Right lobe of liver (tissue), 6 donors: ENCODE data around the gene MDN1. TPM values are rescaled to one million over a fixed set of nuclear protein-coding genes. Genes with fewer than 3 reads are reported as not detected.

Experiments
- ATAC-seq, 4 donors: fragments of 200-7000 bp; cut with Tn5 transposase; one replicate each; pipeline ENCODE4 v1.9.1; 2020; ENCODE audit warnings: mild to moderate bottlenecking in 4 of 4, moderate library complexity in 4 of 4
- DNase-seq, 3 donors: peaks; one replicate each; pipeline ENCODE4 v3.0.0-alpha.2; 2020
- H3K27ac ChIP-seq, 3 donors: fragments of 200-600 bp; one replicate each; pipeline ENCODE4 v1.8.0; 2022
- H3K27me3 ChIP-seq, 2 donors: fragments of 200-600 bp; one replicate each; pipeline ENCODE4 v1.8.0; 2022
- H3K36me3 ChIP-seq, 4 donors: fragments of 200-600 bp; sonication (generic) in 1 of 4; one replicate each; pipeline versions ENCODE4 v1.5.1 to v1.8.0; 2017 to 2022; ENCODE audit warnings: control low read depth in 1 of 4
- H3K4me1 ChIP-seq, 4 donors: fragments of 200-600 bp; sonication (generic) in 1 of 4; one replicate each; pipeline versions ENCODE4 v1.5.1 to v1.8.0; 2017 to 2022; ENCODE audit warnings: control low read depth in 1 of 4
- H3K4me3 ChIP-seq, 3 donors: fragments of 200-600 bp; one replicate each; pipeline ENCODE4 v1.8.0; 2022
- H3K9me3 ChIP-seq, 4 donors: fragments of 200-600 bp; sonication (generic) in 1 of 4; one replicate each; pipeline versions ENCODE4 v1.5.1 to v1.8.0; 2017 to 2022; ENCODE audit warnings: control low read depth in 1 of 4
- POLR2A ChIP-seq: fragments of 450-650 bp; IDR thresholded peaks from one replicate; pipeline ENCODE4 v1.6.1; 2017; ENCODE audit warnings: antibody characterized with exemption, mild to moderate bottlenecking
- WGBS: methylation state at CpG from one replicate; pipeline ENCODE4 v1.1.6; 2018; ENCODE audit warnings: low coverage, low lambda C conversion rate; ENCODE audit not compliant: insufficient coverage; ENCODE audit errors: missing lambda C conversion rate; 5-methylcytosine and 5-hydroxymethylcytosine counted together
- intact Hi-C, 2 donors: fragments of 100-400 bp; cut with DNase I; formaldehyde crosslinking; loops; one replicate each; pipeline versions ENCODE4 v1.11.2 to v1.14.1; 2022
- total RNA-seq, 6 experiments: library from RNA; depleted of rRNA in 2 of 6; stranded (reverse); fragments of >200 nt in 2 of 6; fragmentation: NEBNext Ultra II Directional in 3 of 6; extraction: Animal tissue kit (Norgen Biotek cat#: 25700) in 3 of 6; gene quantifications; one replicate each; pipeline versions ENCODE4 v1.1.0 to v1.2.4, GENCODE V29; 2016 to 2023
- TF ChIP-seq, protein P1 (sequence below), 4 donors: fragments of 200-600 bp in 3 of 4; fragments of 450-650 bp in 1 of 4; IDR thresholded peaks; one replicate each; pipeline versions ENCODE4 v1.5.1 to v1.8.0; 2016 to 2022; ENCODE audit warnings: antibody characterized with exemption in 4 of 4, mild to moderate bottlenecking in 2 of 4
- donor health status: DM: no; HTN: yes; CAD: no.
- donor health status: DM: no; HTN: no; CAD: no.
- donor health status: DM: no; HTN: no; CAD: no.
- donor health status: DM: no; HTN: yes; CAD: no.
- donor health status: DM: no; HTN: yes; CAD: no.

MDN1 gene
- total RNA-seq, 6 experiments from 2014 or later = 13.8 to 49.6 (median 25.5) TPM

- no peak for ATAC-seq
- 59% methylated on average over 2 of the region's 2 CpGs for WGBS
- no peak for TF ChIP-seq POLR2A
- TF ChIP-seq, protein P1, sequence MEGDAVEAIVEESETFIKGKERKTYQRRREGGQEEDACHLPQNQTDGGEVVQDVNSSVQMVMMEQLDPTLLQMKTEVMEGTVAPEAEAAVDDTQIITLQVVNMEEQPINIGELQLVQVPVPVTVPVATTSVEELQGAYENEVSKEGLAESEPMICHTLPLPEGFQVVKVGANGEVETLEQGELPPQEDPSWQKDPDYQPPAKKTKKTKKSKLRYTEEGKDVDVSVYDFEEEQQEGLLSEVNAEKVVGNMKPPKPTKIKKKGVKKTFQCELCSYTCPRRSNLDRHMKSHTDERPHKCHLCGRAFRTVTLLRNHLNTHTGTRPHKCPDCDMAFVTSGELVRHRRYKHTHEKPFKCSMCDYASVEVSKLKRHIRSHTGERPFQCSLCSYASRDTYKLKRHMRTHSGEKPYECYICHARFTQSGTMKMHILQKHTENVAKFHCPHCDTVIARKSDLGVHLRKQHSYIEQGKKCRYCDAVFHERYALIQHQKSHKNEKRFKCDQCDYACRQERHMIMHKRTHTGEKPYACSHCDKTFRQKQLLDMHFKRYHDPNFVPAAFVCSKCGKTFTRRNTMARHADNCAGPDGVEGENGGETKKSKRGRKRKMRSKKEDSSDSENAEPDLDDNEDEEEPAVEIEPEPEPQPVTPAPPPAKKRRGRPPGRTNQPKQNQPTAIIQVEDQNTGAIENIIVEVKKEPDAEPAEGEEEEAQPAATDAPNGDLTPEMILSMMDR (IDR thresholded peaks at IDR 0.05) = no peak
- intact Hi-C loops = no loop called here
- no peaks in the 10 kb centered on the region for H3K4me1 ChIP-seq
- H3K4me3 ChIP-seq = no peak overlapping the region
- H3K27ac ChIP-seq = no peak overlapping the region
- no peaks in the 10 kb centered on the region for H3K9me3 ChIP-seq
- no peaks in the 10 kb centered on the region for H3K27me3 ChIP-seq
- DNase-seq = no peak
- peaks cover 0 to 9% (median 4%) of the 10 kb centered on the region in 4 donors for H3K36me3 ChIP-seq
These were observed 22.6 kb upstream of the MDN1 start for GRCh38 chr6:89842228-89842627.

GRCh38 chr6:89840538-89840937 is 20.9 kb upstream of the MDN1 start:
- Histone ChIP-seq H3K9me3 (no peaks in the 10 kb centered on the region), H3K27me3 (no peaks in the 10 kb centered on the region), H3K4me3 (no peak overlapping the region), H3K4me1 (no peaks in the 10 kb centered on the region), H3K27ac (no peak overlapping the region), H3K36me3 (no peaks in the 10 kb centered on the region)
- TF ChIP-seq, protein P1 (IDR thresholded peaks at IDR 0.05) = no peak
- TF ChIP-seq POLR2A = no peak
- no CpG with 5 or more reads among the region's 3 CpGs for WGBS
- DNase-seq (no peak), ATAC-seq (peak; percentile 65 to 77 (median 73))
- intact Hi-C loops = no loop called here

DNA sequence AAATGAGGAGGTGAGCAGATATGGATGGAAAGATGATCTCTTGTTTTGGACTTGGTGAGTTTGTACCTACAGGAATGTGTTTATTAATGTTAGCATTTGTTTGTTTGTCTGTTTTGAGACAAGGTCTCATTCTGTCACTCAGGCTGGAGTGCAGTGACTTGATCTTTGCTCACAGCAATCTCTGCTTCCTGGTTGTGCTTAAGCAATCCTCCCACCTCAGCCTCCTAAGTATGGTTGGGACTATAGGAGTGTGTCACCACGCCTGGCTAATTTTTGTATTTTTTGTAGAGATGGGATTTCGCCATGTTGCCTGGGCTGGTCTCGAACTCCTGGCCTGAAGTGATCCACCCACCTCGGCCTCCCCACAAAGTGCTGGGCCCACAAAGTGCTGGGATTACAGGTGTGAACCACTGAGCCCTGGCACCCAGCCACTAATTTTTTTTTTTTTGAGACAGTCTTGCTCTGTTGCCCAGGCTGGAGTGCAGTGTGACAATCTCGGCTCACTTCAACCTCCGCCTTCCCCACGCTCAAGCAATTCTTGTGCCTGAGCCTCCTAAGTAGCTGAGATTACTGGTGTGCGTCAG is 17.1 kb upstream of the MDN1 start:
- intact Hi-C loops = no loop called here
- Histone ChIP-seq H3K27me3 (no peaks in the 10 kb centered on the region), H3K4me1 (no peaks in the 10 kb centered on the region), H3K36me3 (no peaks in the 10 kb centered on the region), H3K9me3 (no peaks in the 10 kb centered on the region), H3K27ac (no peak overlapping the region), H3K4me3 (no peak overlapping the region)
- TF ChIP-seq POLR2A = no peak
- TF ChIP-seq, protein P1 (IDR thresholded peaks at IDR 0.05) = no peak
- ATAC-seq (peak in 1 of 4 donors; percentile 30), DNase-seq (no peak)
- WGBS = 90% methylated on average over 6 of the region's 8 CpGs

DNA sequence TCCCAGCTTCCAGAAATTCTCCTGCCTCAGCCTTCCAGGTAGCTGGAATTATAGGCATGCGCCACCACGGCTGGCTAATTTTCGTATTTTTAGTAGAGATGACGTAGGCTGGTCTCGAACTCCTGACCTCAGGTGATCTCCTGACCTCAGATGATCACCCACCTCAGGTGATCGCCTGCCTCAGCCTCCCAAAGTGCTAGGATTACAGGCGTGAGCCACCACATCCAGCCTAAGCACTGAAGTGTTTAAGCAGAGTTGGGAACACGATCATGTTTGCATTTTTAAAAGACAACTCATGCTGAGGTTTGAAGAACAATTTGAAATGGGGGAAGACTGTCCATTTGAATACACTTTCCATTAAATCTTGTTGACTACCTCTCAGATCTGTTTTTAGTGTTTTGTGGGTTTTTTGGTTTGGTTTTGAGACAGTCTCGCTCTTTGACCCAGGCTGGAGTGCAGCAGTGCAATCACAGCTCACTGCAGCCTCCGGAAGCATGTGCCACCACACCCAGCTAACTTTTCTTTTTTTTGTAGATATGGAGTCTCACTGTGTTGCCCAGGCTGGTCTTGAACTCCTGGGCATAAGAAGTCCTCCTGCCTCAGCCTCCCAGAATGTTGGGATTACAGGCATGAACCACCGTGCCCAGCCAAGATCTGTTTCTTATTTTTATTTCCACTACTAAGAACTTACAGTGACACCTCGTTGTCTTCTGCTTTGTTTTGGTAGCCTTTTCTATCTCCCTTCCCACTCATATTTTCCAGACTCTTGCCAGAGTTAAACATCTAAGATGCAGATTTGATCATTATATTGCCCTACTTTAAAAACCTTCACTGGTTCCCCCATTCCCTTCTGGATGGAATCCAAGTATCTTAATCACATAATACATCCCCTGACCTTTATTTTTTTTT is 15.5 kb upstream of the MDN1 start:
- ATAC-seq (no peak), DNase-seq (no peak)
- Histone ChIP-seq H3K9me3 (no peaks in the 10 kb centered on the region), H3K4me1 (peaks cover 0 to 6% (median 0%) of the 10 kb centered on the region in 4 donors), H3K36me3 (no peaks in the 10 kb centered on the region), H3K4me3 (no peak overlapping the region), H3K27me3 (no peaks in the 10 kb centered on the region), H3K27ac (no peak overlapping the region)
- WGBS = 82% methylated on average over 12 of the region's 12 CpGs
- intact Hi-C loops = no loop called here
- TF ChIP-seq POLR2A = no peak
